Measurements from ENCODE around the gene PCDHGB4.

DNA sequence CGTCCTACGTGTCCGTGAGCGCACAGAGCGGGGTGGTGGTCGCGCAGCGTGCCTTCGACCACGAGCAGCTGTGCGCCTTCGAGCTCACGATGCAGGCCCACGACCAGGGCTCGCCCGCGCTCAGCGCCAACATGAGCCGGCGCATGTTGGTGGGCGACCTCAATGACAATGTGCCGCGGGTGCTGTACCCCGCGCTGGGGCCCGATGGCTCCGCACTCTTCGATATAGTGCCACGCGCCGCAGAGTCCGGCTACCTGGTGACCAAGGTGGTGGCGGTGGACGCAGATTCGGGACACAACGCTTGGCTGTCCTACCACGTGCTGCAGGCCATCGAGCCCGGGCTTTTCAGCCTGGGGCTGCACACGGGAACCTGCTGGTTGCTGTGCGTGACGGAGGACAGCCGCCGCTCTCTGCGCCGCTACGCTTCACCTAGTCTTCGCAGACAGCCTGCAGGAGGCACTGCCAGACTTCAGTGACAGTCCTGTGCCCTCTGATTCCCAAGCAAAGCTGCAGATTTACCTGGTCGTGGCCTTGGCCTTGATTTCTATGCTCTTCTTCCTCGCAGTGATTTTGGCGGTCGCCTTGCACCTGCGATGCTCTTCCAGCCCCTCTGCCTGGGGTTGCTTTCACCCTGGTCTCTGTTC lies 40.4 kb downstream of the PCDHGB4 start:
- TF ChIP-seq, protein P1, sequence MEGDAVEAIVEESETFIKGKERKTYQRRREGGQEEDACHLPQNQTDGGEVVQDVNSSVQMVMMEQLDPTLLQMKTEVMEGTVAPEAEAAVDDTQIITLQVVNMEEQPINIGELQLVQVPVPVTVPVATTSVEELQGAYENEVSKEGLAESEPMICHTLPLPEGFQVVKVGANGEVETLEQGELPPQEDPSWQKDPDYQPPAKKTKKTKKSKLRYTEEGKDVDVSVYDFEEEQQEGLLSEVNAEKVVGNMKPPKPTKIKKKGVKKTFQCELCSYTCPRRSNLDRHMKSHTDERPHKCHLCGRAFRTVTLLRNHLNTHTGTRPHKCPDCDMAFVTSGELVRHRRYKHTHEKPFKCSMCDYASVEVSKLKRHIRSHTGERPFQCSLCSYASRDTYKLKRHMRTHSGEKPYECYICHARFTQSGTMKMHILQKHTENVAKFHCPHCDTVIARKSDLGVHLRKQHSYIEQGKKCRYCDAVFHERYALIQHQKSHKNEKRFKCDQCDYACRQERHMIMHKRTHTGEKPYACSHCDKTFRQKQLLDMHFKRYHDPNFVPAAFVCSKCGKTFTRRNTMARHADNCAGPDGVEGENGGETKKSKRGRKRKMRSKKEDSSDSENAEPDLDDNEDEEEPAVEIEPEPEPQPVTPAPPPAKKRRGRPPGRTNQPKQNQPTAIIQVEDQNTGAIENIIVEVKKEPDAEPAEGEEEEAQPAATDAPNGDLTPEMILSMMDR (IDR thresholded peaks at IDR 0.05; ENCODE audit: low read length): no peak
- TF ChIP-seq EZH2 (optimal IDR thresholded peaks at IDR 0.05; ENCODE audit: low read depth, low read length): no peak
- no peak for TF ChIP-seq EZH2phosphoT487 (IDR thresholded peaks at IDR 0.05; ENCODE audit: low read length)
